Measurements from ENCODE around the gene CAAP1.

Gene CAAP1

DNA sequence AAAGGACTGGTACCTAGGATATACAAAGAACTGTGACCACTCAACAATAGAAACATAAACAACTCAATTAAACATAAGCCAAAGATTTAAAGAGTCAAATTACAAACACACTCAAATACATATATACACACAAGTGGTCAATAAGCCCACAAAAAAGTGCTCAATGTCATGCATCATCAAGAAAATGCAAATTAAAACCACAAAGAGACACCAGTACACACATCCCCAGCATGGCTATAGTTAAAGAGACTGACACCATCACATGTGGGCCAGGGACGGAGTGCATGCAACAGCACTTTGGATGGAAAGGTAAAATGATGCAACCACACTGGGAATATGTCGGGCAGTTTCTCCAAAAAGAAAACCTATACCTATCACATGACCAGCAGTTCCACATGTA is 89.7 kb downstream of the CAAP1 start:
- TF ChIP-seq, protein P1, sequence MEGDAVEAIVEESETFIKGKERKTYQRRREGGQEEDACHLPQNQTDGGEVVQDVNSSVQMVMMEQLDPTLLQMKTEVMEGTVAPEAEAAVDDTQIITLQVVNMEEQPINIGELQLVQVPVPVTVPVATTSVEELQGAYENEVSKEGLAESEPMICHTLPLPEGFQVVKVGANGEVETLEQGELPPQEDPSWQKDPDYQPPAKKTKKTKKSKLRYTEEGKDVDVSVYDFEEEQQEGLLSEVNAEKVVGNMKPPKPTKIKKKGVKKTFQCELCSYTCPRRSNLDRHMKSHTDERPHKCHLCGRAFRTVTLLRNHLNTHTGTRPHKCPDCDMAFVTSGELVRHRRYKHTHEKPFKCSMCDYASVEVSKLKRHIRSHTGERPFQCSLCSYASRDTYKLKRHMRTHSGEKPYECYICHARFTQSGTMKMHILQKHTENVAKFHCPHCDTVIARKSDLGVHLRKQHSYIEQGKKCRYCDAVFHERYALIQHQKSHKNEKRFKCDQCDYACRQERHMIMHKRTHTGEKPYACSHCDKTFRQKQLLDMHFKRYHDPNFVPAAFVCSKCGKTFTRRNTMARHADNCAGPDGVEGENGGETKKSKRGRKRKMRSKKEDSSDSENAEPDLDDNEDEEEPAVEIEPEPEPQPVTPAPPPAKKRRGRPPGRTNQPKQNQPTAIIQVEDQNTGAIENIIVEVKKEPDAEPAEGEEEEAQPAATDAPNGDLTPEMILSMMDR (IDR thresholded peaks at IDR 0.05; ENCODE audit: insufficient read depth, missing control alignments): no peak
- DNase-seq (ENCODE audit: insufficient read length, low spot score) (no peak), FAIRE-seq (no peak)

DNA sequence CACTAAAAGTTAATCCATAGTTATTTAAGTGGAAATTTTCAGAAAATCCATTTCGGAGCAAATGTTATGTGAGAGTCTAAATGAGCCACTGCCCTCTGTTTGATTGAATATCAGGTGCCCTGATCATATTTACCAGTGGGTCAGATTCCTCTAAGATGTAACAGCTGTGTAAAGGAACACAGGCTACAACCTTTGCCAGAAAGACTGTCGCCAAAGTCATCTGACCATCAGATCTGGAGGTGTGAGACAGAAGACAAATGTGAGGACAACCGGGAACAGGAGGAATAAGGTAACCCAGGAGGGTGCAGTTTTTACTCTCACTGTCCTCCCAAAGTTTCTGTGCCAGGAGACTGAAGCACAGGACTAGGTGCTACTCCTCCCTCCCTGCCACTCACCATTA is 90.8 kb downstream of the CAAP1 start:
- TF ChIP-seq, protein P1 (IDR thresholded peaks at IDR 0.05; ENCODE audit: insufficient read depth, missing control alignments): no peak
- FAIRE-seq: no peak

DNA sequence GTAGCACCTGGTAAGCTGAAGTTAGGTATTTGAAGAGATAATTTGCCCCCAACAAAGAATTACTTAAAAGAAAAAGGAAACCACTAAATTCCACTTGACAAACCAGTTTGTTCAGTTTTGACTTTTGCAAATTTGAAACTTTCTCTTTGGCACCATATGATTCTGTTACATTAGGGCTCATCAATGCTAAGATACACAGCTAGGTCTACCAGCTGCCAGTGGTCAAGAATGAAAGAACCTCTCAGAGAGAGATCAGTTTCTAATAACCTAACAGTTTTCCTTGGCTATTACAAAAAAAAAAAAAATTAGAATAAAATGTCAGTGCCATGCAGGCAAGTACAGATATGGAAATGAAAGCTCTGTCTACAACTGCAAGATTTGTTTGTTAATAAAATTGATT is 92.3 kb downstream of the CAAP1 start:
- DNase-seq (ENCODE audit: insufficient read length, low spot score) (no peak), FAIRE-seq (no peak)
- TF ChIP-seq, protein P1 (IDR thresholded peaks at IDR 0.05; ENCODE audit: insufficient read depth, missing control alignments): no peak

More for the DNA sequence above, 90.8 kb downstream of the CAAP1 start:
- DNase-seq (ENCODE audit: insufficient read length, low spot score): no peak

DNA sequence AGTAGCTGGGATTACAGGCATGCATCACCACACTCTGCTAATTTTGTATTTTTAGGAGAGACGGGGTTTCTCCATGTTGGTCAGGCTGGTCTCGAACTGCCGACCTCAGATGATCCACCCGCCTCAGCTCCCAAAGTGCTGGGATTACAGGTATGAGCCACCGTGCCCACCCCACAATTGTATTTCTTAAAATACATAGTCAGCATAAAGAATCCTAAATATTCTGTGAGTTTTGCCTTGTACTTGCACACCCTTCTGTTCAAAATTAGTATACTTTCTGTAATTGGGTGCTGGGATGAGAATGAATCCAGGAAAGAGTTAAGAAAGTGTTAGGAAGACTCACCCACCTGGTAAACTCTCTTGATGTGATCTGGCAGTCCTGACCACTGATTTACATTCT is 101.3 kb downstream of the CAAP1 start:
- FAIRE-seq: no peak
- no peak for DNase-seq (ENCODE audit: insufficient read length, low spot score)
- TF ChIP-seq, protein P1 (IDR thresholded peaks at IDR 0.05; ENCODE audit: insufficient read depth, missing control alignments): no peak
